HFFc6 (cell line): ENCODE data around the gene USP12. TPM values are rescaled to one million over a fixed set of nuclear protein-coding genes. Genes with fewer than 3 reads are reported as not detected.

Source experiments
- DNase-seq: peaks from one replicate; pipeline ENCODE4 v3.0.0-alpha.2; 2018
- H3K27ac Mint-ChIP-seq: 2 replicates; pipeline ENCODE4 v1.8.0; 2020; ENCODE audit warnings: mild to moderate bottlenecking, mixed read lengths
- H3K27me3 Mint-ChIP-seq: 2 replicates; pipeline ENCODE4 v1.8.0; 2021; ENCODE audit warnings: mild to moderate bottlenecking, moderate library complexity, mixed read lengths; ENCODE audit not compliant: insufficient read depth
- H3K36me3 Mint-ChIP-seq: 2 replicates; pipeline ENCODE4 v1.8.0; 2021; ENCODE audit warnings: low read depth, mixed read lengths
- H3K4me1 Mint-ChIP-seq: 2 replicates; pipeline ENCODE4 v1.8.0; 2020; ENCODE audit warnings: low read depth, mixed read lengths
- H3K4me3 Mint-ChIP-seq: 2 replicates; pipeline ENCODE4 v1.8.0; 2020; ENCODE audit warnings: mild to moderate bottlenecking, moderate library complexity, mixed read lengths
- H3K9me3 Mint-ChIP-seq: 2 replicates; pipeline ENCODE4 v1.8.0; 2020; ENCODE audit warnings: mild to moderate bottlenecking, mixed read lengths
- total RNA-seq, 6 experiments: library from RNA; stranded (reverse); fragmentation: NEBNext Ultra II Directional; extraction: Animal tissue kit (Norgen Biotek cat#: 25700); gene quantifications; 2 replicates in 1 of 6; 3 replicates in 5 of 6; pipeline ENCODE4 v1.2.3, GENCODE V29; 2021
- TF ChIP-seq, protein P1 (sequence below): fragments of 200-600 bp; sonication (generic); IDR thresholded peaks from 2 replicates; pipeline ENCODE4 v1.5.0; 2021; ENCODE audit warnings: antibody characterized with exemption, mild to moderate bottlenecking

The USP12 gene
- total RNA-seq, 6 experiments from 2014 or later: 20.0 to 25.2 (median 22.7) TPM

- no peak overlapping the region for H3K4me3 Mint-ChIP-seq
- TF ChIP-seq, protein P1, sequence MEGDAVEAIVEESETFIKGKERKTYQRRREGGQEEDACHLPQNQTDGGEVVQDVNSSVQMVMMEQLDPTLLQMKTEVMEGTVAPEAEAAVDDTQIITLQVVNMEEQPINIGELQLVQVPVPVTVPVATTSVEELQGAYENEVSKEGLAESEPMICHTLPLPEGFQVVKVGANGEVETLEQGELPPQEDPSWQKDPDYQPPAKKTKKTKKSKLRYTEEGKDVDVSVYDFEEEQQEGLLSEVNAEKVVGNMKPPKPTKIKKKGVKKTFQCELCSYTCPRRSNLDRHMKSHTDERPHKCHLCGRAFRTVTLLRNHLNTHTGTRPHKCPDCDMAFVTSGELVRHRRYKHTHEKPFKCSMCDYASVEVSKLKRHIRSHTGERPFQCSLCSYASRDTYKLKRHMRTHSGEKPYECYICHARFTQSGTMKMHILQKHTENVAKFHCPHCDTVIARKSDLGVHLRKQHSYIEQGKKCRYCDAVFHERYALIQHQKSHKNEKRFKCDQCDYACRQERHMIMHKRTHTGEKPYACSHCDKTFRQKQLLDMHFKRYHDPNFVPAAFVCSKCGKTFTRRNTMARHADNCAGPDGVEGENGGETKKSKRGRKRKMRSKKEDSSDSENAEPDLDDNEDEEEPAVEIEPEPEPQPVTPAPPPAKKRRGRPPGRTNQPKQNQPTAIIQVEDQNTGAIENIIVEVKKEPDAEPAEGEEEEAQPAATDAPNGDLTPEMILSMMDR: no peak
- no peak for DNase-seq
- H3K4me1 Mint-ChIP-seq: peaks cover 39% of the 10 kb centered on the region
- no peak overlapping the region for H3K27ac Mint-ChIP-seq
- H3K9me3 Mint-ChIP-seq: no peaks in the 10 kb centered on the region
- no peaks in the 10 kb centered on the region; the same call in 1 of the 2 replicates for H3K27me3 Mint-ChIP-seq
- H3K36me3 Mint-ChIP-seq: peaks cover 2% of the 10 kb centered on the region; the same call in 1 of the 2 replicates
Observed at GRCh38 chr13:27044837-27045570, 126.6 kb downstream of the USP12 start.

GRCh38 chr13:27043013-27043412, 128.6 kb downstream of the USP12 start:
- DNase-seq: peak; percentile 97
- H3K4me1 Mint-ChIP-seq: peaks cover 46% of the 10 kb centered on the region
- no peaks in the 10 kb centered on the region for H3K36me3 Mint-ChIP-seq
- H3K27ac Mint-ChIP-seq: peak overlapping the region; percentile 92
- TF ChIP-seq, protein P1: no peak
- H3K27me3 Mint-ChIP-seq: no peaks in the 10 kb centered on the region; the same call in 1 of the 2 replicates
- peak overlapping the region; percentile 72 for H3K4me3 Mint-ChIP-seq
- H3K9me3 Mint-ChIP-seq: no peaks in the 10 kb centered on the region

DNA sequence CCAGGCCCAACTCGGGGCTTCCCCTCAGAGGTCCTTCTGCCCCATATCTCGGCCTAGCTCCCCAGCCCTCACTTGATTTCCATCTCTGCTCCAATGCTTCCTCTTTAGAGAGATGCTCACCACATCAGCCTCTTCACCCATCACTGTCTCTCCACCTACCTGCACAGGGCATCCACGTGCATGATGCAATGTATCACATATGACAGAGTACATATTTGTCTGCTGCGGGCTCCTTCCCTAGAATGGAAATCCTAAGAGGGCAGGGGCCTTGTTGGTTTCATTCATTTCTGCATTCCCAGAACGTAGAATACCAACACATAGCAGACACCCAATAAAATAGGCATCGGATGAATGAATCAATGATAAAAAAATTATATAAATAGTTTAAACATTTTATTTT, 130.3 kb downstream of the USP12 start:
- H3K4me1 Mint-ChIP-seq: peaks cover 59% of the 10 kb centered on the region
- H3K27me3 Mint-ChIP-seq: peaks cover 2% of the 10 kb centered on the region; the same call in 1 of the 2 replicates
- no peaks in the 10 kb centered on the region for H3K36me3 Mint-ChIP-seq
- TF ChIP-seq, protein P1: no peak
- H3K4me3 Mint-ChIP-seq: no peak overlapping the region
- no peak overlapping the region; the same call in 1 of the 2 replicates for H3K27ac Mint-ChIP-seq
- H3K9me3 Mint-ChIP-seq: no peaks in the 10 kb centered on the region
- no peak for DNase-seq

GRCh38 chr13:27040826-27041108, 130.8 kb downstream of the USP12 start:
- Mint-ChIP-seq H3K36me3 (no peaks in the 10 kb centered on the region), H3K4me1 (peaks cover 61% of the 10 kb centered on the region), H3K9me3 (no peaks in the 10 kb centered on the region), H3K27ac (no peak overlapping the region; the same call in 1 of the 2 replicates), H3K27me3 (peaks cover 2% of the 10 kb centered on the region), H3K4me3 (no peak overlapping the region)
- DNase-seq: no peak
- TF ChIP-seq, protein P1: no peak

- Mint-ChIP-seq H3K27me3 (peaks cover 2% of the 10 kb centered on the region), H3K4me3 (no peak overlapping the region), H3K36me3 (no peaks in the 10 kb centered on the region), H3K27ac (no peak overlapping the region), H3K9me3 (no peaks in the 10 kb centered on the region), H3K4me1 (peaks cover 65% of the 10 kb centered on the region)
- TF ChIP-seq, protein P1: no peak
- DNase-seq: no peak
Observed at GRCh38 chr13:27039171-27039701, 132.4 kb downstream of the USP12 start.
